Epithelial cell of esophagus (primary cell): ENCODE measurements around the gene RGS19.

Experiments
- DNase-seq: peaks from one replicate; pipeline ENCODE4 v3.0.0; 2010; ENCODE audit warnings: low read depth
- H3K4me3 ChIP-seq: 2 replicates; pipeline ENCODE4 v1.5.1; 2011; ENCODE audit warnings: mild to moderate bottlenecking, low read length, control low read depth
- TF ChIP-seq, protein P1 (sequence below): IDR thresholded peaks from 2 replicates; pipeline ENCODE4 v1.5.1; 2011; ENCODE audit warnings: low read depth, mild to moderate bottlenecking, low read length, control low read depth, inconsistent platforms; ENCODE audit not compliant: insufficient read depth; ENCODE audit errors: missing control alignments

The RGS19 gene

DNA sequence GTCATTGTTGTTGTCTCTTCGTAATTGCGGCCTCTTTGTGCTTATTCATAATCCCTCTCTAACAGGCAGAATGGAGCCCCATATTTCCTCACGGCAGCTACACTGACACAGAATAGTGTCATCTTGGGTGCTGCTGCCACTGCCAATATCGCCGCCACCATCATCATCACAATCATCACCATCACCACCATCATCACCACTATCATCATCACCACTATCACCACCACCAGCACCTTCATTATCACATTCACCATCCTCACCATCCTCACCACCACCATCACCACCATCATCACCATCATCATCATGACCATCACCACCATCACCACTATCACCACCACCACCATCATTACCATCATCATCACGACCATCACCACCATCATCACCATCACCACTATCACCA is 17.2 kb upstream of the RGS19 start:
- DNase-seq = no peak
- TF ChIP-seq, protein P1, sequence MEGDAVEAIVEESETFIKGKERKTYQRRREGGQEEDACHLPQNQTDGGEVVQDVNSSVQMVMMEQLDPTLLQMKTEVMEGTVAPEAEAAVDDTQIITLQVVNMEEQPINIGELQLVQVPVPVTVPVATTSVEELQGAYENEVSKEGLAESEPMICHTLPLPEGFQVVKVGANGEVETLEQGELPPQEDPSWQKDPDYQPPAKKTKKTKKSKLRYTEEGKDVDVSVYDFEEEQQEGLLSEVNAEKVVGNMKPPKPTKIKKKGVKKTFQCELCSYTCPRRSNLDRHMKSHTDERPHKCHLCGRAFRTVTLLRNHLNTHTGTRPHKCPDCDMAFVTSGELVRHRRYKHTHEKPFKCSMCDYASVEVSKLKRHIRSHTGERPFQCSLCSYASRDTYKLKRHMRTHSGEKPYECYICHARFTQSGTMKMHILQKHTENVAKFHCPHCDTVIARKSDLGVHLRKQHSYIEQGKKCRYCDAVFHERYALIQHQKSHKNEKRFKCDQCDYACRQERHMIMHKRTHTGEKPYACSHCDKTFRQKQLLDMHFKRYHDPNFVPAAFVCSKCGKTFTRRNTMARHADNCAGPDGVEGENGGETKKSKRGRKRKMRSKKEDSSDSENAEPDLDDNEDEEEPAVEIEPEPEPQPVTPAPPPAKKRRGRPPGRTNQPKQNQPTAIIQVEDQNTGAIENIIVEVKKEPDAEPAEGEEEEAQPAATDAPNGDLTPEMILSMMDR = no peak
- H3K4me3 ChIP-seq = no peak overlapping the region

DNA sequence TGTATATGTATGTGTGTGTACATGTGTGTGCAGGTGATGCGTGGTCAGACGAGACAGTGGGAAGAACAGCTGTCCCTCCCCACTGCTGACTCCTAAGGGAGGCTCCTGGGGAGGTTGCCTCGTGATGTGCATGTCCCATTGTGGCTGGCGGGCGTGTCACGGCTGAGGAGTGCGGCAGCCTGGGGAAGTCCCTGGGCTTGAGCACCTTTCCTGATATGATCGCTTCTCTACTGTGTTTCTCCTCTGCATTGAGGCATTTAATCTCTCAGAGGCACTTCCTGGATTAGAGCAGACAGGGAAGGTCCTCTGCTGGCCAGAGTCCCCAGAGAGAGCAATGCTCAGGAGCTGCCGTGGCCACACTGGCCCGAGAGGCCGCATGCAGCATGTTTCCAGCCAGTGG is 16.6 kb upstream of the RGS19 start:
- no peak overlapping the region for H3K4me3 ChIP-seq
- DNase-seq = no peak
- TF ChIP-seq, protein P1 = no peak

DNA sequence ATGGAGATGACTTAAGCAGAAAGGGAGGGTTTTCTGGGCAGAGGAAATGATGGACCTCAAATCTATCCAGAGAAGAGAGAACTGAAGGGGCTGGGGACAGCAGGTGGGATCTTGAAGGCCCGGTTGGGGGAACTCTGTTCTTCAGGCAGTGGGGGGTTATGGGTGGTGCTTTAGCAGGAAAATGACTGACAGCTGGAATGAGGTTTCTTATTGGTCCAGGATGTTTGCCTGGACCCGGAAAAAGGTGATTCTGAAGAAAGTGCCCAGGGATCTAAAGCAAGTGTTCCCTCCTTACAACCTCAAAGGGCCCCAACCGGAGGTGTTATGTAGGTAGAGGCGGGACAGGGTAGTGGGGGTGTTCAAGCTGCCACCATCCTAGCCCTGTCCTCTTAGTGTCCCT is 16.1 kb upstream of the RGS19 start:
- TF ChIP-seq, protein P1 = no peak
- no peak for DNase-seq
- no peak overlapping the region for H3K4me3 ChIP-seq

DNA sequence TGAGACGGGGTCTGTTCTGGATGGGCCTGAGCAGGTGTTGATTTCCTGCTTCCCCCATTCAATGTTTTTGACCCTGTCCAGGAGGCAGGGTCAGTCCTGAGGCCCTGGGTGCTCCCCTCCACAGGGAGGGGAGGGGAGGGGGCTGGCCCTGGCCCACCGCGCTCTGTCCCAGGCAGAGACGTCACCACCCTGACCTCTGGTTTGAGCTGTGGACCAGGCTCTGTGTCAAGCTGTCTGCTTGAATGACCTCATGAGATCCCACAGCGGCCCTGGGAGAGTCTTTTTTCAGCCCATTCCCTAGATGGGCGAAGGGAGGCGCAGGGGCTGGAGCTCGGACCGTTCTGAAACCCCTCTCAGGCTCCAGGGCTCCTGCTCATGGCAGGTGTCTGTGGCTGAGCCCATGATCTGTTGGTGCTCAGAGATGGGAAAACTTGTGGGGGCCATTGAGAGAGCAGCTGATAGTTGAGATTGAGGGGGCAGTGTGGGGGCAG is 13.7 kb upstream of the RGS19 start:
- TF ChIP-seq, protein P1 = no peak
- no peak for DNase-seq
- no peak overlapping the region for H3K4me3 ChIP-seq

DNA sequence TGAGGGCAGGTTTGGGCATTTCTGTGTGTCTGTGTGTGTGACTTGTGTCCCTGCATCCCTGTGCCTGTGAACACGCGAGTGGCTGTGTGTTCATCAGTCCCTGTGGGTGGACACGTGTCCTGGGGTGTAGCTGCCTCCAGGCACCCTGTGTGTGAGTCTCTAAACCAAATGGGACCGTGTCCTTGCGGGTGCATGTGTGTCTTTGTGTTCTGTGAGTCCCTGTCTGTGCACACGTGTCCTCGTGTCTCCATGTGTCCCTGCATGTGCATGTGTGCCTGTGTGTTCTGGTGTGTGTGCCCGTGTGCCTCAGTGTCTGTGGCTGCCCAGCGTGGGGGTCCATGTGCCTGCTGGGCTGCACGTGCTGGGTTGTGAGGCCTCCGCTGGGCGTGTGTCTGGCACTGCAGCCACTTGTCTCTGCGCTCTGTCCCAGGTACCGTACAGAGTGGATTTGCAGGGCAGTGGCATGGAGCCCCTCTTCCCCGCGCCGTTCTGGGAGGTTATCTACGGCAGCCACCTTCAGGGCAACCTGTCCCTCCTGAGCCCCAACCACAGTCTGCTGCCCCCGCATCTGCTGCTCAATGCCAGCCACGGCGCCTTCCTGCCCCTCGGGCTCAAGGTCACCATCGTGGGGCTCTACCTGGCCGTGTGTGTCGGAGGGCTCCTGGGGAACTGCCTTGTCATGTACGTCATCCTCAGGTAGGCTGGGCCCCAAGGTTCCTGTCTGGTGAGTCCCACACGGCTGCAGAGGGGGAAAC is 13.1 kb upstream of the RGS19 start:
- no peak overlapping the region for H3K4me3 ChIP-seq
- DNase-seq = no peak
- TF ChIP-seq, protein P1 = no peak

DNA sequence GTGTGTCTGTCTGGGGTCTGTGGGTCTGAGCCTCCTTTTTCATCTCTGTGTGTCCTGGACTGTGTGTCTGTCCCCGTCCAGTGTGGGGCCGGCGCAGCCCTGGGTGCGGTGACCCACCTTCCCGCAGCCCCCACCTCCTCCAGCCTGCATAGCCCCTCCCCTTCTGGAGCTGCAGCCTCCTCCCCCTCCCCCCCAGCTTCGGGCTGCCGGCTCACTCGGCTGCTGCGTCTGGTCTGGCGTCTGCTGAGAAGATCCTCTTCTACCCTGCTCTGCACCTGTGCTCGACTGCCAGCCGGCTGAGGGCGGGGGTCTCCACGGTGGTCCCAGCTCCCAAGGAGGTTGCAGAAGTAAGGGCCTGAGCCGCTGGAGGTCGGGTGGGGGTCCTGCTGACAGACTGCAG is 12.5 kb upstream of the RGS19 start:
- H3K4me3 ChIP-seq = no peak overlapping the region
- TF ChIP-seq, protein P1 = no peak
- DNase-seq = no peak

DNA sequence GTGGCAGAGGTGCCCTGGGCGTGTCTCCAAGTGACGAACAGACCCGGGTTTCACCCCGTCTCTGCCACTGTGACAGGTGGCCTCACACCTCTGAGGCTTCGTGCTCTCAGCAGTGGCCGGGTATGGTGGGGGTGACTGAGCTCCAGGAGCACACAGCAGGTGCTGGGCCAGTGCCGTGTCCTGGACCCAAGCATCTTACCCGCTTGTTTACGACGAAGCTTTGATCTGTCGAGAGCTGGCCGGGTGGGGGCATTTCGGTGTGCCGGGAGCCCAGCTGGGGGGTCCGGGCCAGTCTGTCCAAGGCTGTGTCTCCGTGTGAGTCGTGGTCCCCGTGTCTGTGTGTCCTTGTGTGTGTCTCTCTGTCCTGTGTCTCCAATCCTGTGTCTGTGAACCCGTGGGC is 12.0 kb upstream of the RGS19 start:
- H3K4me3 ChIP-seq = no peak overlapping the region
- TF ChIP-seq, protein P1 = no peak
- no peak for DNase-seq
